ENCODE measurements around the gene SIL1. TPM values are rescaled to one million over a fixed set of nuclear protein-coding genes. Genes with fewer than 3 reads are reported as not detected.
A peak's percentile ranks its signal among the peaks of the same experiment; 100 is the strongest.

SIL1 gene
- total RNA-seq, 4 donors from 2014 or later: 28.6 to 48.1 (median 36.5) TPM

DNA sequence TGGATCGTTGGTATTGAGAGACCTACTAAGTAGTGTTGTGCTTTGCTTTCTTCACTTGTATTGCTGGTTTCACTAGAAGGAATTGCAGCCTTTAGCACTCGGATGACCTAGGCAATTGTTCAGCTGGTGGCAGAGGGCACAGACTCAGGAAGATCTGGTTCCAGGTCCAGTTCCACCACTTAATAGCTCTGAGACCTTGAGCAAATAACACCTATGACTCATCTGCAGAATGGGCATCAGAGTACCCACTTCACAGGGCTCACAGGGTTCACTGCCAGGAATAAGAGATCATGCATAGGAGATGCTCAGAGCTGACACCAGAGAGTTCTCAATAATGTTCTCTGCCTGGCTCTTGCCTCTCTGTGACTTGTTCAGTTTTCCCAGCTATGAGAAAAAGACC is 133.6 kb downstream of the SIL1 start:
- WGBS, 2 donors (ENCODE audit: low coverage in 1 of 2): 63 to 86% methylated on average over 1 to 2 of the region's 2 CpGs
- H3K4me1 ChIP-seq: peaks cover 0 to 27% (median 3%) of the 10 kb centered on the region in 3 donors
- no peak overlapping the region for H3K4me3 ChIP-seq
- H3K36me3 ChIP-seq: no peaks in the 10 kb centered on the region
- H3K27me3 ChIP-seq: no peaks in the 10 kb centered on the region
- TF ChIP-seq, protein P1, sequence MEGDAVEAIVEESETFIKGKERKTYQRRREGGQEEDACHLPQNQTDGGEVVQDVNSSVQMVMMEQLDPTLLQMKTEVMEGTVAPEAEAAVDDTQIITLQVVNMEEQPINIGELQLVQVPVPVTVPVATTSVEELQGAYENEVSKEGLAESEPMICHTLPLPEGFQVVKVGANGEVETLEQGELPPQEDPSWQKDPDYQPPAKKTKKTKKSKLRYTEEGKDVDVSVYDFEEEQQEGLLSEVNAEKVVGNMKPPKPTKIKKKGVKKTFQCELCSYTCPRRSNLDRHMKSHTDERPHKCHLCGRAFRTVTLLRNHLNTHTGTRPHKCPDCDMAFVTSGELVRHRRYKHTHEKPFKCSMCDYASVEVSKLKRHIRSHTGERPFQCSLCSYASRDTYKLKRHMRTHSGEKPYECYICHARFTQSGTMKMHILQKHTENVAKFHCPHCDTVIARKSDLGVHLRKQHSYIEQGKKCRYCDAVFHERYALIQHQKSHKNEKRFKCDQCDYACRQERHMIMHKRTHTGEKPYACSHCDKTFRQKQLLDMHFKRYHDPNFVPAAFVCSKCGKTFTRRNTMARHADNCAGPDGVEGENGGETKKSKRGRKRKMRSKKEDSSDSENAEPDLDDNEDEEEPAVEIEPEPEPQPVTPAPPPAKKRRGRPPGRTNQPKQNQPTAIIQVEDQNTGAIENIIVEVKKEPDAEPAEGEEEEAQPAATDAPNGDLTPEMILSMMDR (IDR thresholded peaks at IDR 0.05): no peak
- TF ChIP-seq POLR2A (IDR thresholded peaks at IDR 0.05) (no peak), POLR2AphosphoS5 (IDR thresholded peaks at IDR 0.05) (no peak), EP300 (IDR thresholded peaks at IDR 0.05) (no peak)
- no peak for ATAC-seq
- no peak overlapping the region for H3K27ac ChIP-seq
- H3K9me3 ChIP-seq: no peaks in the 10 kb centered on the region

DNA sequence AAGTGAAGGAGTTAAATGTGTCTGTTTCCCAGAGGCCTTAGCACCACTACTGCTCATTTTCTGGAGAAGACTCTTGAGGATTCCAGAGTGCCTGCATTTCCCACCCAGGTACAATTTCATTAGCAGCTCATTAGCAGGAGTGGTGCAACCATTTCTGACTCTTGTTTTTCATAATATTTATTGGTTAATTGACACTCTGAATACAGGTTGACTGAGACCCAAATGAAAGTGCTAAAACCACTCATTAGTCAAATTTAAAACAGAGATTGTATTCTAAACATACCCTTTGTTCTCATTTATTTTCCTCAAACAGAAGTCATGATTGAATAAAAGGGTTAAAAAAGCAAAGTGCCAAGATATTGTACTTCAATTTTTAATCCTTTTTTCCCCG is 134.5 kb downstream of the SIL1 start:
- no peak for ATAC-seq
- WGBS, 2 donors (ENCODE audit: low coverage in 1 of 2): 78 to 89% methylated on average over 1 of the region's 1 CpG
- H3K4me3 ChIP-seq: no peak overlapping the region
- no peak for TF ChIP-seq POLR2A (IDR thresholded peaks at IDR 0.05)
- TF ChIP-seq EP300 (IDR thresholded peaks at IDR 0.05): no peak
- TF ChIP-seq, protein P1 (IDR thresholded peaks at IDR 0.05): no peak
- no peak for TF ChIP-seq POLR2AphosphoS5 (IDR thresholded peaks at IDR 0.05)
- H3K4me1 ChIP-seq: peaks cover 0 to 27% (median 3%) of the 10 kb centered on the region in 3 donors
- no peaks in the 10 kb centered on the region for H3K36me3 ChIP-seq
- no peak overlapping the region for H3K27ac ChIP-seq
- no peaks in the 10 kb centered on the region for H3K9me3 ChIP-seq
- no peaks in the 10 kb centered on the region for H3K27me3 ChIP-seq

DNA sequence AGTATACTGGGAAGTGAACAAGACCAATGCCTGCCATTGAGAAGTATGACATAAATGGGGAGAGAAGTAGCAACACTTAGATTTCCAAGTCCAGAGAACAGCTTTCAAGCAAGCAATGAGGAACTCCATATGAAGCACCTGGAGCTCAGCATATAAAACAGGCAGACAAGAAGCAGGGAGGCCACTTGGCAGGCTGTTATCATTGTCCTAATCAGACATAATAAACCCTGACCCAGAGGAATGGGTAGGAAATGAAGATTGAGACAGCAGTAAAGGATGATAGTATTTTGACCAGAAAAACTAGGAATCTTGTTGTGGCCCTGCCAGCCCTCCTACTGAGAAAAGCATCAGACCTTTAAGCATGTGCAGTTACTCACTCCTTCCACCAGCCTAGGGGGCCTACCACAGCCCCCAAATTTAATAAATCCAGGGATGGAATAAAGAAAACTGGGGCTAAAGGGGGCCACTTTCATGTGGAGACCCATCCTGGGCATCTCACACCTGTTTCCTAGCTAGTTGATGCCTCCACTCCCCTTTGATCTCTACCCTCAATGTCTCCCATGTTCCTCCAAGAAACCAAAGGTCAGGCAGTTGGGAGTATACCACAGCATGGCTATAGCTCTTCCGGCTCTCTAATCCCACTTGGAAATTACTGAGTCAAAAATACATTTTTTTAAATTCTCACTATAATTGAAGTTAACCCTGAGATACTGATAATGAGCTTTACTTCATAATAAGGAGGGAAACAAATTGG is 135.1 kb downstream of the SIL1 start:
- WGBS, 2 donors (ENCODE audit: low coverage in 1 of 2): 88 to 100% methylated on average over 1 of the region's 1 CpG
- no peak for TF ChIP-seq POLR2A (IDR thresholded peaks at IDR 0.05)
- TF ChIP-seq, protein P1 (IDR thresholded peaks at IDR 0.05): no peak
- TF ChIP-seq EP300 (IDR thresholded peaks at IDR 0.05): no peak
- no peak for TF ChIP-seq POLR2AphosphoS5 (IDR thresholded peaks at IDR 0.05)
- Histone ChIP-seq H3K9me3 (no peaks in the 10 kb centered on the region), H3K27ac (no peak overlapping the region), H3K27me3 (no peaks in the 10 kb centered on the region), H3K4me3 (no peak overlapping the region), H3K4me1 (peaks cover 0 to 27% (median 3%) of the 10 kb centered on the region in 3 donors), H3K36me3 (no peaks in the 10 kb centered on the region)
- ATAC-seq: no peak

DNA sequence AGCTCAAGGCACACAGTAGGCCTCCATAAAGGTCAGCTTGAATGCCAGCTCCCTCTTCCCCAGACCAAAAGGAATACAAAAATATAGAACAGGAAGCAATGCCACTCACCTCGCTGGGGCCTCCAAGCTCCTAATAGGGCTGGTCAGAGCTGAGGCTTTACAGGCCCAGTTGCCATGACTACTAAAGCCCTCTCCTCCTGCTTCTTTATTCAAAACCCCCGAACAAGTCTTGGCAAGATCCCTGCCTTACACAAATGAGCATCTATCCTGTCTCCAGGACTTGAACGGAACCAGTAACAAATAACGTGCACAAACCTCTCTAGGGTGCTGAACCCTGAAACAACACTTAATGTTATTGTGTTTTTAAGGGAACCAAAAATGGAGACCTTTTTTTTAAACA is 136.3 kb downstream of the SIL1 start:
- Histone ChIP-seq H3K4me3 (no peak overlapping the region), H3K4me1 (peaks cover 0 to 27% (median 3%) of the 10 kb centered on the region in 3 donors), H3K36me3 (no peaks in the 10 kb centered on the region), H3K9me3 (no peaks in the 10 kb centered on the region), H3K27me3 (no peaks in the 10 kb centered on the region), H3K27ac (peak overlapping the region in 1 of 4 donors; percentile 8)
- no peak for ATAC-seq
- TF ChIP-seq POLR2AphosphoS5 (IDR thresholded peaks at IDR 0.05) (no peak), EP300 (IDR thresholded peaks at IDR 0.05) (no peak), POLR2A (IDR thresholded peaks at IDR 0.05) (no peak)
- TF ChIP-seq, protein P1 (IDR thresholded peaks at IDR 0.05): no peak
- 53 to 100% methylated on average over 2 to 4 of the region's 4 CpGs for WGBS, 2 donors (ENCODE audit: low coverage in 1 of 2)

DNA sequence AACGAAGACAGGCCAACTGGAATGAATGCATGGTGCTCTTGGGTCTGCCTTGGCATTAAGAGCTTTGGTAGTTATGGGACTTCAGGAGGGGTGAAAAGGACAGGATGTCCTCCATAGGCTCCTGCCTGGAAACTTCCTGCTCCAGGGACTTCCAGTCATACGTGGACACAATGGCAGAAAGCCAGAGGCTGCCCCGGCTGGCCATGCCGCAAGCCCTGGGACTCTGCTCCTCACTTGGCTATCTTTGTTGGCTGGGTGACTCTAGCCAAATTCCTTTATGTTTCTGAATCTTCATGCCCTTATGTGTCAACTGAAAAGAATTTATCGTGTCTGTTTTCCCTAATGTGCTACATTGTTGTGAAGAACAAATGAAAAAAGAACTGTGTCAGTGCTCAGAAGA is 136.9 kb downstream of the SIL1 start:
- WGBS, 2 donors (ENCODE audit: low coverage in 1 of 2): 34 to 40% methylated on average over 1 to 3 of the region's 5 CpGs
- peaks cover 0 to 27% (median 3%) of the 10 kb centered on the region in 3 donors for H3K4me1 ChIP-seq
- no peak overlapping the region for H3K4me3 ChIP-seq
- ATAC-seq: peak; percentile 53
- no peaks in the 10 kb centered on the region for H3K27me3 ChIP-seq
- peak overlapping the region in 2 of 4 donors; percentile 8 to 28 for H3K27ac ChIP-seq
- H3K36me3 ChIP-seq: no peaks in the 10 kb centered on the region
- TF ChIP-seq POLR2A (IDR thresholded peaks at IDR 0.05) (no peak), POLR2AphosphoS5 (IDR thresholded peaks at IDR 0.05) (peak; percentile 43)
- no peaks in the 10 kb centered on the region for H3K9me3 ChIP-seq

All from gastroesophageal sphincter (tissue), 4 donors.